GM21360 (cell line): ENCODE data around the gene CAPN12.

Source experiments
- ATAC-seq: cut with Tn5 transposase; IDR thresholded peaks from one replicate; pipeline ENCODE4 v1.9.1; 2021; ENCODE audit warnings: mild to moderate bottlenecking, moderate library complexity; ENCODE audit not compliant: unreplicated experiment

Gene CAPN12

GRCh38 chr19:38710928-38711725 is 33.1 kb downstream of the CAPN12 start:
- ATAC-seq, result no peak

GRCh38 chr19:38710416-38710702 is 33.9 kb downstream of the CAPN12 start:
- ATAC-seq, result no peak

GRCh38 chr19:38709671-38710415 is 34.4 kb downstream of the CAPN12 start:
- ATAC-seq, result no peak

- ATAC-seq, result no peak
Observed at GRCh38 chr19:38709119-38709518, 35.2 kb downstream of the CAPN12 start.

- ATAC-seq, result no peak
Observed at GRCh38 chr19:38708413-38709024, 35.8 kb downstream of the CAPN12 start.

GRCh38 chr19:38707512-38708114 is 36.7 kb downstream of the CAPN12 start:
- no peak for ATAC-seq

- no peak for ATAC-seq
Observed at GRCh38 chr19:38706792-38707511, 37.3 kb downstream of the CAPN12 start.

GRCh38 chr19:38705197-38706019 is 38.9 kb downstream of the CAPN12 start:
- ATAC-seq, result no peak

GRCh38 chr19:38704488-38705026 is 39.7 kb downstream of the CAPN12 start:
- no peak for ATAC-seq

- no peak for ATAC-seq
Observed at GRCh38 chr19:38703509-38703908, 40.8 kb downstream of the CAPN12 start.

- no peak for ATAC-seq
Observed at GRCh38 chr19:38702278-38702677, 42.0 kb downstream of the CAPN12 start.

- no peak for ATAC-seq
Observed at GRCh38 chr19:38701455-38702063, 42.7 kb downstream of the CAPN12 start.

- ATAC-seq, result no peak
Observed at GRCh38 chr19:38700902-38701454, 43.3 kb downstream of the CAPN12 start.

GRCh38 chr19:38700350-38700901 is 43.8 kb downstream of the CAPN12 start:
- ATAC-seq, result no peak

GRCh38 chr19:38699647-38700349 is 44.5 kb downstream of the CAPN12 start:
- ATAC-seq, result no peak

GRCh38 chr19:38699027-38699346 is 45.3 kb downstream of the CAPN12 start:
- no peak for ATAC-seq

- no peak for ATAC-seq
Observed at GRCh38 chr19:38698225-38699026, 45.8 kb downstream of the CAPN12 start.
